ENCODE results near the gene RNU6-9. TPM values are rescaled to one million over a fixed set of nuclear protein-coding genes. Genes with fewer than 3 reads are reported as not detected.

The RNU6-9 gene
- total RNA-seq, 1 donor from 2014 or later = not detected

DNA sequence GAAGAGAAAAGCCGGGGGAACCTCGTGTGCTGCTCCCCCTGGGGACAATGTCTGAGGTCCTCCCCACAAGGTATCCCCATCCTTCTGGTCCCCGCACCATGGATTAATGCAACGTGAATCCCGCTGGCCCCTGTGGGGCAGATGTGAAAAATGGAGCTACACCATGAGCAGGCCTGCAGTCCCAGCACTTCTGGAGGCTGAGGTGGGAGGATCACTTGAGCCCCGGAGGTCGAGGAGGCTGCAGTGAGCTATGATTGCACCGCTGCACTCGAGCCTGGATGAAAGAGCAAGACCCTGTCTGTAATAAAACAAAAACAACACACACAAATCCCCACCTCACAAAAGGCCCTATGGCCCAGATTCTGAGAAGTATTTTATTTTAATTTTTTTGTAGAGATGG is 35.0 kb upstream of the RNU6-9 start:
- Mint-ChIP-seq H3K4me3 (ENCODE audit: unreplicated experiment) (no peak overlapping the region), H3K27me3 (ENCODE audit: unreplicated experiment) (peaks cover 7% of the 10 kb centered on the region), H3K4me1 (ENCODE audit: low read depth, unreplicated experiment) (no peaks in the 10 kb centered on the region), H3K36me3 (ENCODE audit: unreplicated experiment) (no peaks in the 10 kb centered on the region), H3K27ac (ENCODE audit: unreplicated experiment) (no peak overlapping the region), H3K9me3 (ENCODE audit: unreplicated experiment) (peaks cover 3% of the 10 kb centered on the region)
- DNase-seq = no peak
- TF ChIP-seq, protein P1, sequence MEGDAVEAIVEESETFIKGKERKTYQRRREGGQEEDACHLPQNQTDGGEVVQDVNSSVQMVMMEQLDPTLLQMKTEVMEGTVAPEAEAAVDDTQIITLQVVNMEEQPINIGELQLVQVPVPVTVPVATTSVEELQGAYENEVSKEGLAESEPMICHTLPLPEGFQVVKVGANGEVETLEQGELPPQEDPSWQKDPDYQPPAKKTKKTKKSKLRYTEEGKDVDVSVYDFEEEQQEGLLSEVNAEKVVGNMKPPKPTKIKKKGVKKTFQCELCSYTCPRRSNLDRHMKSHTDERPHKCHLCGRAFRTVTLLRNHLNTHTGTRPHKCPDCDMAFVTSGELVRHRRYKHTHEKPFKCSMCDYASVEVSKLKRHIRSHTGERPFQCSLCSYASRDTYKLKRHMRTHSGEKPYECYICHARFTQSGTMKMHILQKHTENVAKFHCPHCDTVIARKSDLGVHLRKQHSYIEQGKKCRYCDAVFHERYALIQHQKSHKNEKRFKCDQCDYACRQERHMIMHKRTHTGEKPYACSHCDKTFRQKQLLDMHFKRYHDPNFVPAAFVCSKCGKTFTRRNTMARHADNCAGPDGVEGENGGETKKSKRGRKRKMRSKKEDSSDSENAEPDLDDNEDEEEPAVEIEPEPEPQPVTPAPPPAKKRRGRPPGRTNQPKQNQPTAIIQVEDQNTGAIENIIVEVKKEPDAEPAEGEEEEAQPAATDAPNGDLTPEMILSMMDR (IDR thresholded peaks at IDR 0.05; ENCODE audit: partially characterized antibody, unreplicated experiment) = no peak

DNA sequence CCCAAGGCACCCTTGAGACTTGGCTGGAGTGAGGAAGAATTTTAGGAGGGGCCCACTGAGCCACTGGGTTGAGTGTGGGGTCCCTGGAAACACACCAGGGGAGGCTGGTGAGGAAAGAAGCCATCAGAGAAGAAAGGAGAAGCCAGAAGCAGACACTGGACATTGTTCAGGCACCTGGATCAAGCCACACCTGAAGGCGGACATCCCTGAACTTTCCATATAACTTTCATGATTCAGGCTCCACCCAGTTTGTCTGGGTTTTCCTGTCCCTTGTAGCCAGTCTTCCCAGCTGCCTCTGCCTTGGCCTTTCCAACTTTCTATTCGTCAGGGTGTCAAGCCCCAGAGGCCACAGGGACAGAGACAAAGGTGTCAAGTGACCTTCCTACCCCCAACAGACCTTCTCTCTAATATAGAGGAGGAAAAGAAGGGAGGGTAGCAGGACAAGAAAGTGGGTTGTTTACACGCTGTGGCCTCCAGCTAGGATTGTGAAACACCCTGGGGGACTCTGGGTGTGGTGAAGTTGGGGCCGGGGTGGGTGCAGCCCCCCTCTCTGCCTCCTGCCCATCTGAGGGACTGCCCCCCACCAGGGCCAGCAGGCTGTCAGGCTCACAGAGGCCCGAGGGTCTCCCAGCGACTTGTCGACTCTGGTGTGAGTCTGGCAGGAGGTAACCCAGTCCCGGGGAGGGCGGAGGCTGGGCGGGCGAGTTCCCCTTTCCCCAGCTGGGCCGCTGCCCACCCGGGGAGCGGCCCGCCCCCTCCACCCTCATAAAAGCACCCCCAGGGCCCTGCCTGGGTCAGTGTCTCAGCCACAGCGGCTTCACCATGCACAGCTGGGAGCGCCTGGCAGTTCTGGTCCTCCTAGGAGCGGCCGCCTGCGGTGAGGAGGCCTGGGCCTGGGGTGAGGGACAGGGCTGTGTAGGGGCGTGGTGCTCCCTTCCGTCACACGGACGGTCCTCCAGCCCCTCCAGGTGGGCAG is 34.1 kb upstream of the RNU6-9 start, which contains the start of gene CFD:
CFD (plus strand) TSS at position 797 of the 976 bp plus-strand sequence; CDS start at position 823, 26 bp downstream.
- H3K4me3 Mint-ChIP-seq (ENCODE audit: unreplicated experiment) = peak within 1 kb of the TSS; percentile 38
- H3K36me3 Mint-ChIP-seq (ENCODE audit: unreplicated experiment) = no peaks in the 10 kb centered on the region
- peaks cover 9% of the 10 kb centered on the region for H3K27me3 Mint-ChIP-seq (ENCODE audit: unreplicated experiment)
- no peak within 1 kb of the TSS for H3K27ac Mint-ChIP-seq (ENCODE audit: unreplicated experiment)
- H3K4me1 Mint-ChIP-seq (ENCODE audit: low read depth, unreplicated experiment) = no peaks in the 10 kb centered on the region
- TF ChIP-seq, protein P1 (IDR thresholded peaks at IDR 0.05; ENCODE audit: partially characterized antibody, unreplicated experiment) = no peak
- no peak for DNase-seq
- H3K9me3 Mint-ChIP-seq (ENCODE audit: unreplicated experiment) = peaks cover 7% of the 10 kb centered on the region

DNA sequence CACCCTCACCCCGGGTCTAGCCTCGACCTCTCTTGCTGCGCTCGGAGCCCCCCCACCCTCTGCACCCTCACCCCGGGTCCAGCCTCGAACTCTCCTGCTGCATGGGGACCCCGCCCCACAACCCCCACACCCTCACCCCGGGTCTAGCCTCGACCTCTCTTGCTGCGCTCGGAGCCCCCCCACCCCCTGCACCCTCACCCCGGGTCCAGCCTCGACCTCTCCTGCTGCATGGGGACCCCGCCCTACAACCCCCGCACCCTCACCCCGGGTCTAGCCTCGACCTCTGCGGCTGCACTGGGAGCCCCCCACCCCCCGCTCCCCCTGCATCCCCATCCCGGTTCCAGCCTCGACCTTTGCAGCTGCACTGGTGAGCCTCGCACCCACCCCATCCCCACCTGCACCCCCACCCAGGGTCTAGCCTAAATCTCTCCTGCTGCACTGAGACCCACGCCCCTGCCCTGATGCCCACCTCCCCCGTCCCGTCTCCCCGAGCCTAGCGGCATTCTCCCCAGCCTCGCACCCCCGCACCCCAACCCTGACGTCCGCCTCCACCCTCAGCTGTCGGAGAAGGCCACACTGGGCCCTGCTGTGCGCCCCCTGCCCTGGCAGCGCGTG is 32.0 kb upstream of the RNU6-9 start:
- Mint-ChIP-seq H3K4me3 (ENCODE audit: unreplicated experiment) (no peak overlapping the region), H3K36me3 (ENCODE audit: unreplicated experiment) (no peaks in the 10 kb centered on the region), H3K9me3 (ENCODE audit: unreplicated experiment) (peaks cover 11% of the 10 kb centered on the region), H3K4me1 (ENCODE audit: low read depth, unreplicated experiment) (no peaks in the 10 kb centered on the region), H3K27ac (ENCODE audit: unreplicated experiment) (no peak overlapping the region), H3K27me3 (ENCODE audit: unreplicated experiment) (peaks cover 14% of the 10 kb centered on the region)
- TF ChIP-seq, protein P1 (IDR thresholded peaks at IDR 0.05; ENCODE audit: partially characterized antibody, unreplicated experiment) = no peak
- no peak for DNase-seq

DNA sequence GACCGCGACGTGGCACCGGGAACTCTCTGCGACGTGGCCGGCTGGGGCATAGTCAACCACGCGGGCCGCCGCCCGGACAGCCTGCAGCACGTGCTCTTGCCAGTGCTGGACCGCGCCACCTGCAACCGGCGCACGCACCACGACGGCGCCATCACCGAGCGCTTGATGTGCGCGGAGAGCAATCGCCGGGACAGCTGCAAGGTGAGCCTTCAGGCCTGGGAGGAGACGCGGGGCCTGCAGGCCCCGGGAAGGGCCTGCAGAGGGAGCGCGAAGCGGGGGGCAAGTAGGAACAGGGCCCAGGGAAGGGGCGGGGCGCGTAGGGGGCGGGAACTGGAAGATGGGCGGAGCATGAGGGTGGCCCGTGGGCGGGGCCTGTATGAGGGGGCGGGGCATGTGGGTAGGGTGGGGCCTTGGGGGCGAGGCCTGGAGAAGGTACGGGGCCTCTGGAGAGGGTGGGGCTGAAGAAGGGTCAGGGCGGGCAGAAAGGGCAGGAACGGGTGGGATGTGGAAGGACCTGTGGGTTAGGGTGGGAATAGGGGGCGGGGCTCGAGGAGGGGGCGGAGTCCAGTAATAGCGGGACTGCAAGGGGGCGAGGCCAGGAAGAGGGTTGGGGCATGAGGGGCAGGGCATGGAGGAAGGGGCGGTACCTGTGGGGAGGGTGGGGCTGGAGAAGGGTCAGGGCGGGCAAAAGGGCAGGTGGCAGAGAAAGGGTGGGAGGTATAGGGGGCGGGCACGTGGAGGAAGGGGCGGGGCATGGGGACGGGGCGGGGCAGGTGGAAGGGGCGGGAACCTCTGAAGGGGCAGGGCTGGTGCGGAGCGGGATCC is 31.3 kb upstream of the RNU6-9 start:
- Mint-ChIP-seq H3K4me3 (ENCODE audit: unreplicated experiment) (no peak overlapping the region), H3K9me3 (ENCODE audit: unreplicated experiment) (peaks cover 11% of the 10 kb centered on the region), H3K27ac (ENCODE audit: unreplicated experiment) (no peak overlapping the region), H3K36me3 (ENCODE audit: unreplicated experiment) (no peaks in the 10 kb centered on the region), H3K4me1 (ENCODE audit: low read depth, unreplicated experiment) (no peaks in the 10 kb centered on the region), H3K27me3 (ENCODE audit: unreplicated experiment) (peaks cover 14% of the 10 kb centered on the region)
- peak; percentile 61 for DNase-seq
- TF ChIP-seq, protein P1 (IDR thresholded peaks at IDR 0.05; ENCODE audit: partially characterized antibody, unreplicated experiment) = no peak
